Lower lobe of right lung (tissue), 2 donors: Measurements from ENCODE around the gene ZC3H14. TPM values are rescaled to one million over a fixed set of nuclear protein-coding genes. Genes with fewer than 3 reads are reported as not detected.

ENCODE experiments used
- ATAC-seq, 2 donors: fragments of 200-7000 bp; cut with Tn5 transposase; one replicate each; pipeline ENCODE4 v1.9.1; 2020 to 2022; ENCODE audit warnings: mild to moderate bottlenecking in 2 of 2, moderate library complexity in 2 of 2
- DNase-seq: peaks from one replicate; pipeline ENCODE4 v3.0.0-alpha.2; 2020
- H3K27ac ChIP-seq: fragments of 200-600 bp; one replicate; pipeline ENCODE4 v1.8.0; 2022
- H3K27me3 ChIP-seq: fragments of 200-600 bp; one replicate; pipeline ENCODE4 v1.8.0; 2022; ENCODE audit warnings: low read depth
- H3K36me3 ChIP-seq: fragments of 200-600 bp; one replicate; pipeline ENCODE4 v1.8.0; 2022; ENCODE audit warnings: mild to moderate bottlenecking
- H3K4me1 ChIP-seq: fragments of 200-600 bp; one replicate; pipeline ENCODE4 v1.8.0; 2022
- H3K4me3 ChIP-seq: fragments of 200-600 bp; one replicate; pipeline ENCODE4 v1.8.0; 2022; ENCODE audit warnings: mild to moderate bottlenecking
- H3K9me3 ChIP-seq: fragments of 200-600 bp; one replicate; pipeline ENCODE4 v1.8.0; 2022
- intact Hi-C: fragments of 100-400 bp; cut with DNase I; formaldehyde crosslinking; loops from one replicate; pipeline ENCODE4 v1.11.0; 2022
- total RNA-seq: library from RNA; stranded (reverse); fragmentation: NEBNext Ultra II Directional; extraction: Animal tissue kit (Norgen Biotek cat#: 25700); gene quantifications from one replicate; pipeline ENCODE4 v1.2.1, GENCODE V29; 2021
- TF ChIP-seq, protein P1 (sequence below): fragments of 200-600 bp; IDR thresholded peaks from one replicate; pipeline ENCODE4 v1.8.0; 2022; ENCODE audit warnings: antibody characterized with exemption, mild to moderate bottlenecking
- donor health status: DM: no; HTN: yes; CAD: no; lungs with severe emphysema.

ZC3H14 gene
- total RNA-seq, 1 donor from 2014 or later, result 67.3 TPM

DNA sequence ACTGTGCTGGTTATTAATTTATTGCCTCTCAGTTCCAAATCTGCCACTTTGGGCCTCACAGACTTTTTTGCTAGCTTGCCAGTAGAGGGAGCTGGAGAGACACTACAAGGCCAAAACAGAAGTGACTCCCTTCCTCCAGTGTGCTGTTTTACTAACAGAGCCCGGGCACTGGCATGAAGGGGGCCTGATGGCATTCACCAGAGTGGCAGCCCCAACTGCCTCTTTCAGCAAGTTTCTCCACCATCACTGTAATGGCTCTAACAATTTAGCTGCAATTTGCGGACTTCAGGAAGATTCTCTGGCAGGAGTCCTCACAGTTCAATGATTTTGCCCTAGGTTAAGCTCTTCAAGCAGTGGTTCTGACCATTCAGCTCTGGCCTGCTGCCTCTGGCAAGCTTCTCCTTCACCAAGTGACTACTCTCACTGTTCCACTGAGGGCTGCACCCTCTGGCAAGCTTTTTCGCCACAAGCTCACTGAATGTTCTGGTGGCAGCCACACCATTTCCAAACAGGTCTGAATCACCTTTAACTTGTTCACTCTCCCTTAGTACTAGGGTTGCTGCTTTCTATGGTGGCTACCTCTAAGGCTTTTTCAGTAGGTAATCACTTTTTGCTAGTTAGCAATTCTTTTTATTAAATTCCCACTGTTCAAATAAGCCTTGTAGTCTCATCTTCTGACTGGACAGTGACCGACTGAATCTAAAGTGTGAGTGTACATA, 104.9 kb downstream of the ZC3H14 start:
- Histone ChIP-seq H3K36me3 (no peaks in the 10 kb centered on the region), H3K27ac (no peak overlapping the region), H3K27me3 (no peaks in the 10 kb centered on the region), H3K4me1 (peaks cover 6% of the 10 kb centered on the region), H3K4me3 (no peak overlapping the region), H3K9me3 (no peaks in the 10 kb centered on the region)
- ATAC-seq, result peak; percentile 91 to 92
- intact Hi-C loops, result no loop called here
- DNase-seq, result no peak
- TF ChIP-seq, protein P1, sequence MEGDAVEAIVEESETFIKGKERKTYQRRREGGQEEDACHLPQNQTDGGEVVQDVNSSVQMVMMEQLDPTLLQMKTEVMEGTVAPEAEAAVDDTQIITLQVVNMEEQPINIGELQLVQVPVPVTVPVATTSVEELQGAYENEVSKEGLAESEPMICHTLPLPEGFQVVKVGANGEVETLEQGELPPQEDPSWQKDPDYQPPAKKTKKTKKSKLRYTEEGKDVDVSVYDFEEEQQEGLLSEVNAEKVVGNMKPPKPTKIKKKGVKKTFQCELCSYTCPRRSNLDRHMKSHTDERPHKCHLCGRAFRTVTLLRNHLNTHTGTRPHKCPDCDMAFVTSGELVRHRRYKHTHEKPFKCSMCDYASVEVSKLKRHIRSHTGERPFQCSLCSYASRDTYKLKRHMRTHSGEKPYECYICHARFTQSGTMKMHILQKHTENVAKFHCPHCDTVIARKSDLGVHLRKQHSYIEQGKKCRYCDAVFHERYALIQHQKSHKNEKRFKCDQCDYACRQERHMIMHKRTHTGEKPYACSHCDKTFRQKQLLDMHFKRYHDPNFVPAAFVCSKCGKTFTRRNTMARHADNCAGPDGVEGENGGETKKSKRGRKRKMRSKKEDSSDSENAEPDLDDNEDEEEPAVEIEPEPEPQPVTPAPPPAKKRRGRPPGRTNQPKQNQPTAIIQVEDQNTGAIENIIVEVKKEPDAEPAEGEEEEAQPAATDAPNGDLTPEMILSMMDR, result peak; percentile 80

- TF ChIP-seq, protein P1, result no peak
- no peak for DNase-seq
- Histone ChIP-seq H3K36me3 (no peaks in the 10 kb centered on the region), H3K4me1 (peaks cover 6% of the 10 kb centered on the region), H3K9me3 (no peaks in the 10 kb centered on the region), H3K4me3 (no peak overlapping the region), H3K27me3 (no peaks in the 10 kb centered on the region), H3K27ac (no peak overlapping the region)
- intact Hi-C loops, result no loop called here
- peak; percentile 26 to 55 for ATAC-seq
Observed at GRCh38 chr14:88668448-88669116, 105.7 kb downstream of the ZC3H14 start.

GRCh38 chr14:88669346-88669745, 106.5 kb downstream of the ZC3H14 start:
- H3K4me3 ChIP-seq, result no peak overlapping the region
- no peaks in the 10 kb centered on the region for H3K9me3 ChIP-seq
- TF ChIP-seq, protein P1, result no peak
- H3K4me1 ChIP-seq, result peaks cover 6% of the 10 kb centered on the region
- H3K27ac ChIP-seq, result no peak overlapping the region
- intact Hi-C loops, result no loop called here
- ATAC-seq (no peak), DNase-seq (no peak)
- H3K36me3 ChIP-seq, result no peaks in the 10 kb centered on the region
- no peaks in the 10 kb centered on the region for H3K27me3 ChIP-seq

Other genes with a start within 250 kb of the ZC3H14 start
- not detected for gene KCNK10, start 239.8 kb upstream of the ZC3H14 start, total RNA-seq
- gene SPATA7, start 177.4 kb upstream of the ZC3H14 start, total RNA-seq, result 12.4 TPM
- gene PTPN21, start 8.0 kb upstream of the ZC3H14 start, total RNA-seq, result 47.6 TPM
- 2.4 TPM for gene EML5, start 229.9 kb downstream of the ZC3H14 start, total RNA-seq